Stimulated activated CD4-positive, alpha-beta T cell treated with anti-CD3 and anti-CD28 coated beads, Interleukin-12 subunit alpha, Interleukin-12 subunit beta, amount 100 ng/mL, for 48 hours (primary cell): ENCODE measurements around the gene RAB24.
A peak's percentile ranks its signal among the peaks of the same experiment; 100 is the strongest.

Experiments used
- DNase-seq, 3 donors: peaks; one replicate each; pipeline ENCODE4 v3.0.0-alpha.2; 2020; ENCODE audit warnings: low read depth in 2 of 3, low spot score in 1 of 3

The RAB24 gene

GRCh38 chr5:177333420-177334154 lies 30.1 kb upstream of the RAB24 start:
- no peak for DNase-seq

GRCh38 chr5:177332896-177333260 lies 29.4 kb upstream of the RAB24 start:
- no peak for DNase-seq

DNA sequence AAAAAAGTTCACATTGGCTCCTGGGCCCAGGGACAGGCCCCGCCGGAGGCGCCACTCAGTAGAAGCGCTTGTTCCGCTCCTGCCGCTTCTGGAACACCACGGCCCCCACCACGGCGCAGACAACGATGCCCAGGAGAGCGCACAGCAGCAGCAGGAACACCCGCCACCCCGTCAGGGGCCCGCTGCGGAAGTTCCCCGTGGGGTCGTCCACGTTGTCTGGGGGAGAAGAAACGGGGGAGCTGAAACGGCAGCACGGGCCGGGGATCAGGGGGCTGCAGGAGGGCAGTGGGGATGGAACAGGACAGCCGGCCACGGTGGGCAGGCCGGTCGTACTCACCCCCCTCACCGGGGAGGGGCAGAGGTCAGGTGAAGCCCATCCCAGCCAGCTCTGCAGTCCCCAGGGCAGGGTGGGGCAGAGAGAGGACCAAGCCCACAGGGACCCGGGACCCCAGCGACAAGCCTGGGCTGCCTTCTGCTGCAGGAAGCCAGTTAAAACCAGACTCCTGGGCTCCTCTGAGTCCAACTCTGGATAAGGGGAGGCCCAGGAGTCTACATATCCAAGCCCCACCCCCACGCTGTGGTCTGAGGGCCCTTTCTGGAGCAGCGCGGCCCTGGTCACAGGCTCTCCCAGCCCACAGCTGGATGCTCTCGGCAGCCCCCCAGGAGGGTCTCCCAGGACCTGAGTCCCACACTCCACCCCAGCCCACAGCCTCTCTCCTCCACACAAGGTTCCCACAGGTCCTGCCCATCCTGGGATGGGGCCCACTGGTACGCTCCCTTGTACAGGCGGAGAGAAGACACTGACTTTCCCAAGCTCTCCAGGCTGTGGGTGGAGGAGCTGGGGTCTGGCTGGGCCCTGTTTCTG lies 28.7 kb upstream of the RAB24 start:
- no peak for DNase-seq

GRCh38 chr5:177330991-177331842 lies 27.7 kb upstream of the RAB24 start:
- DNase-seq = no peak

DNA sequence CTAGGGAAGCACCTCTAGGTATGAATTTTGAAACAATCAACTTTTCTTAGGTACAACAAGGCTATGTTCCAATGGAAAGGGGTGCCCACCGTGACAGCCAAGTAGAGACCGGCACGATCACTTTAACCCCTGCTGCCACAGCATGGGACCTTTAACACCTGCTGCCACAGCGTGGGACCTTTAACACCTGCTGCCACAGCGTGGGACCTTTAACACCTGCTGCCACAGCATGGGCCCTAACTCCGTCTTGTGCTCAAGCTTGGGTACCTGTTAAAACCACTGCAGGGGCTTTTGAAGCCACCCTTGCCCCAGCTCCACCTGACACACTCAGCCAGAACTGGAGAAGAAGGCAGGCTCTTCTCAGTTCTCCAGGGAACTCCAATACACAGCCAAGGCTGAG lies 26.4 kb upstream of the RAB24 start:
- no peak for DNase-seq

GRCh38 chr5:177328545-177329231 lies 25.2 kb upstream of the RAB24 start:
- DNase-seq = no peak

- no peak for DNase-seq
Observed at GRCh38 chr5:177327539-177328522, 24.3 kb upstream of the RAB24 start.

DNA sequence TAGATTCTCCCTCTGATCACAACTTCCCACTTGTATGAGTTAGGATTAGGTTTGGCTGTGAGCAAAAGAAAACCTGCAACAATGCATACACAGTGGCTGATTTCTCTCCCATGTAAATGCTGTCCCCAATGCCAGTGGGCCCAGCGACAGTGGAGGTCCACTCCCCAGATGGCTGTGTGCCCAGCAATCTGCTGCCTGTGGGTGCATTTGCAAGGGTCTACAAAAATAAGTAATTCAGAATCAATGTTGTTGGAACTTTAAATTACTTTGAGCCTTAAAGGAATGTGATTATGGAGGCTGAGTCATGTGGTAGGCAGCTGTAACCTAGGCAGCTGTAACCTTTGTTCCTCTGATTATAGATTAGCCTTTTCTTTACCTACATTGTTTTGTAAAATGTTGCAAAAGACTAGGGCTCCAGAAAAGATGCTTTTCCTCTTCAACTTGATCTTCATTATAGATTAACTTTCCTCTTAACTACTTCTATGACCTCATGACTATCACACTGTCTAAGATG lies 22.4 kb upstream of the RAB24 start:
- no peak for DNase-seq

DNA sequence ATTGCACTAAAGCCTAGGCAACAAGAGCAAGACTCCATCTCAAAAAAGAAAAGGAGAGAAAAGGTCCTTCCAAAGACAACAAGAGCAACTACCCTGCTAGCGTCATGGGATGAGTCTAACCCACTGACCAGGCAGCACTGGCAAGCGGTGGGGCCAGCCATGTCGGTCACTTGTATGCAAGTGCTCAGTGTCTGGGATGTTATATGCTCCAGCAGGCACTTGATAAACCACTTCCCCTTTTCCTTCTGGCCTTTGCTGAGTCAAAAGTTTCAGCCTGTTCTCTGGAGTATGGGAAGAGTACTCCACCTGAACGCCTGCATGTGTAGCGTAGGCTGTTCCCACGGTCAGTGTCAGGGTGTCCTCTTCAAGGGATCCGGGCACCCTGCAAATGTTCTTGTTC lies 17.4 kb upstream of the RAB24 start:
- DNase-seq = no peak

GRCh38 chr5:177319913-177320588 lies 16.5 kb upstream of the RAB24 start:
- no peak for DNase-seq

- peak; percentile 60 to 75 (median 61) for DNase-seq
Observed at GRCh38 chr5:177317959-177318377, 14.4 kb upstream of the RAB24 start.

- no peak for DNase-seq
Observed at GRCh38 chr5:177316005-177316404, 12.5 kb upstream of the RAB24 start.

DNA sequence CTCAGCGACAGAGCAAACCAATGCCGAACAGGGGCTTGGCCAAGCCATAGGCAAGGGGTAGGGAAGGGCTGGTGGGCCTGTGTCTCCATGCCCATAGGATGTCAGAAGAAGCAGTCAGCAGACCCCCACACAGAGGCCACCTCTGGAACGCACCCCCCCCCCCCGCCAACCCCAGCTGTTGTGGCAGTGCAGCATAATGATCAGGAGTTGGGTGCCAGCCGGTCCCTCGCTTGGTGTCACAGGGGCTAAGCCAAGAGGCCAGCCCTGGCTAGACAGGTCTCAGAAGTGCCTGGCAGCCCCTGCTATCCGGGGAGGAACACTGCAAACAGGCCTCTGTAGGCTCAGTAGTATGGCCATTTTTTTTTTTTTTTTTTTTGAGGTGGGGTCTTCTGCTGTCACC lies 11.9 kb upstream of the RAB24 start:
- DNase-seq = no peak

GRCh38 chr5:177314376-177315342 lies 11.1 kb upstream of the RAB24 start:
- no peak for DNase-seq

DNA sequence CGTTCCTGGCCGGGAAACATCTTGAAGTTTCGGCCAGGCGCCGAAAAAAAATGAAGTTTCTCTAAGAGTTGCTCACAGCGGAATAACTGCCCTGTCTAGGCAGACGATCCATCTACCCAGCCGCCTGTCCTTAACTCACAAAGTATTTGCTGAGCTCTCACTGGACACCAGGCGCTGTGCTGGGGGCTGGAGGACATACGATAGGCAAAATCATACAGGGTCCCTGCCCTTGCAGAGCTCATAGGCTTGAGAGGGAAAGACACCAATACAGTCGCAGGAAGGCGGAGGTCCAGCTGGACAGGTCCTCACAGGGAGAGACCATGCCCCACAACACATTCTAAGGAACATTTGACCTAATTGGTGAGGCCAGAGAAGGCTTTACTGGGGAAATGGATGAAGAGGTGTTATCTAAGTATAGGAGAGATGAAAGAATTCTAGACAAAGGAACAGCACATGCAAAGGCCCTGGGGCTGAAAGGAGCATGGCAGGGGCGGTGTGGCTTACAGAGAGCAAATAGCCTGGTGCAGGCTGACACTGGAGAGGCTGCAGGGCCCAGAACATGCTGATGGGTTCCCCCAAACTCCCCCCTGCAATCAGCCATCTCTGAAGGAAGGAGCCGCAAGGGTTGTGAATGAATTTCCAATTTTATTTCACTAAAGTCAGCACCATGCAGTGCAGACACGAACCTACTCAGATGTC lies 10.2 kb upstream of the RAB24 start:
- DNase-seq = no peak

GRCh38 chr5:177312649-177313181 lies 9.2 kb upstream of the RAB24 start:
- peak in 1 of 3 donors; percentile 50 for DNase-seq
